Measurements from ENCODE around the gene TUBA4B.
"Not testable (repeated sequence)": the region's sequence is repeated elsewhere in the genome, so short reads cannot be mapped to it uniquely, and the experiment has no call there.

Gene TUBA4B

GRCh38 chr2:219285373-219285735 is 32.3 kb downstream of the TUBA4B start:
- ChIA-PET CTCF (interaction anchor here (3.0 to 22.1 kb wide), 3 partner anchors 8 to 126 kb away, joined by 9 to 691 read pairs (median 691); partner anchors contain the start of genes DNAJB2 and NHEJ1), POLR2A (interaction anchor here (2.0 kb wide), 1 partner anchor 9 kb away, joined by 7 read pairs; no protein-coding TSS in a partner anchor)
- H3K4me3 ChIP-seq (ENCODE audit: low read depth, low read length): no peak overlapping the region; the same call in 1 of the 2 replicates
- TF ChIP-seq, protein P1, sequence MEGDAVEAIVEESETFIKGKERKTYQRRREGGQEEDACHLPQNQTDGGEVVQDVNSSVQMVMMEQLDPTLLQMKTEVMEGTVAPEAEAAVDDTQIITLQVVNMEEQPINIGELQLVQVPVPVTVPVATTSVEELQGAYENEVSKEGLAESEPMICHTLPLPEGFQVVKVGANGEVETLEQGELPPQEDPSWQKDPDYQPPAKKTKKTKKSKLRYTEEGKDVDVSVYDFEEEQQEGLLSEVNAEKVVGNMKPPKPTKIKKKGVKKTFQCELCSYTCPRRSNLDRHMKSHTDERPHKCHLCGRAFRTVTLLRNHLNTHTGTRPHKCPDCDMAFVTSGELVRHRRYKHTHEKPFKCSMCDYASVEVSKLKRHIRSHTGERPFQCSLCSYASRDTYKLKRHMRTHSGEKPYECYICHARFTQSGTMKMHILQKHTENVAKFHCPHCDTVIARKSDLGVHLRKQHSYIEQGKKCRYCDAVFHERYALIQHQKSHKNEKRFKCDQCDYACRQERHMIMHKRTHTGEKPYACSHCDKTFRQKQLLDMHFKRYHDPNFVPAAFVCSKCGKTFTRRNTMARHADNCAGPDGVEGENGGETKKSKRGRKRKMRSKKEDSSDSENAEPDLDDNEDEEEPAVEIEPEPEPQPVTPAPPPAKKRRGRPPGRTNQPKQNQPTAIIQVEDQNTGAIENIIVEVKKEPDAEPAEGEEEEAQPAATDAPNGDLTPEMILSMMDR (IDR thresholded peaks at IDR 0.05; ENCODE audit: insufficient read depth, low read length, missing control alignments): no peak
- no peak for DNase-seq (ENCODE audit: low read depth, low spot score)

- POLR2A ChIA-PET: interaction anchor here (0.7 to 2.0 kb wide), 3 partner anchors 9 to 160 kb away, joined by 3 to 7 read pairs (median 3); no protein-coding TSS in a partner anchor
- no peak for DNase-seq (ENCODE audit: low read depth, low spot score)
- CTCF ChIA-PET: interaction anchor here (3.0 to 22.1 kb wide), 3 partner anchors 8 to 126 kb away, joined by 9 to 691 read pairs (median 691); partner anchors contain the start of genes DNAJB2 and NHEJ1
Observed at GRCh38 chr2:219285894-219286425, 32.9 kb downstream of the TUBA4B start.

GRCh38 chr2:219286436-219287115 is 33.5 kb downstream of the TUBA4B start:
- H3K4me3 ChIP-seq (ENCODE audit: low read depth, low read length): no peak overlapping the region
- ChIA-PET CTCF (interaction anchor here (1.4 to 22.1 kb wide), 4 partner anchors 8 to 127 kb away, joined by 3 to 691 read pairs (median 350); partner anchors contain the start of genes DNAJB2 and NHEJ1), POLR2A (interaction anchor here (0.7 to 2.0 kb wide), 3 partner anchors 8 to 160 kb away, joined by 3 to 7 read pairs (median 3); no protein-coding TSS in a partner anchor)
- DNase-seq (ENCODE audit: low read depth, low spot score): no peak
- TF ChIP-seq, protein P1 (IDR thresholded peaks at IDR 0.05; ENCODE audit: insufficient read depth, low read length, missing control alignments): no peak

More at GRCh38 chr2:219285894-219286425, 32.9 kb downstream of the TUBA4B start:
- H3K4me3 ChIP-seq (ENCODE audit: low read depth, low read length): no peak overlapping the region; the same call in 1 of the 2 replicates
- TF ChIP-seq, protein P1 (IDR thresholded peaks at IDR 0.05; ENCODE audit: insufficient read depth, low read length, missing control alignments): no peak

- POLR2A ChIA-PET; DNase-seq (ENCODE audit: low read depth, low spot score); H3K4me3 ChIP-seq (ENCODE audit: low read depth, low read length): not testable (repeated sequence)
- CTCF ChIA-PET: interaction anchor here (1.4 to 22.1 kb wide), 3 partner anchors 7 to 70 kb away, joined by 3 to 691 read pairs (median 691); partner anchors contain the start of gene DNAJB2
Observed at GRCh38 chr2:219287116-219287440, 34.0 kb downstream of the TUBA4B start.

GRCh38 chr2:219287580-219288265 is 34.7 kb downstream of the TUBA4B start:
- no peak overlapping the region for H3K4me3 ChIP-seq (ENCODE audit: low read depth, low read length)
- ChIA-PET CTCF (interaction anchor here (1.4 to 22.1 kb wide), 4 partner anchors 7 to 70 kb away, joined by 3 to 691 read pairs (median 418); partner anchors contain the start of genes DNAJB2 and PTPRN), POLR2A (interaction anchor here (1.3 kb wide), 1 partner anchor 9 kb away, joined by 4 read pairs; the partner anchor contains the start of gene DNAJB2)
- TF ChIP-seq, protein P1 (IDR thresholded peaks at IDR 0.05; ENCODE audit: insufficient read depth, low read length, missing control alignments): no peak
- DNase-seq (ENCODE audit: low read depth, low spot score): no peak

GRCh38 chr2:219289195-219289536 is 36.1 kb downstream of the TUBA4B start:
- POLR2A ChIA-PET: interaction anchor here (1.3 kb wide), 1 partner anchor 10 kb away, joined by 4 read pairs; the partner anchor contains the start of gene DNAJB2
- no peak for DNase-seq (ENCODE audit: low read depth, low spot score)
- CTCF ChIA-PET: interaction anchor here (8.0 to 22.1 kb wide), 3 partner anchors 12 to 116 kb away, joined by 145 to 691 read pairs (median 154); partner anchors contain the start of genes CNPPD1, DNAJB2, PTPRN and SLC23A3
- TF ChIP-seq, protein P1 (IDR thresholded peaks at IDR 0.05; ENCODE audit: insufficient read depth, low read length, missing control alignments): no peak
- H3K4me3 ChIP-seq (ENCODE audit: low read depth, low read length): no peak overlapping the region; the same call in 1 of the 2 replicates
